Measurements from ENCODE around the gene POLE. TPM values are rescaled to one million over a fixed set of nuclear protein-coding genes. Genes with fewer than 3 reads are reported as not detected.

Gene POLE
- total and polyA plus RNA-seq, 4 donors, result 7.6 to 39.2 (median 19.7) TPM

DNA sequence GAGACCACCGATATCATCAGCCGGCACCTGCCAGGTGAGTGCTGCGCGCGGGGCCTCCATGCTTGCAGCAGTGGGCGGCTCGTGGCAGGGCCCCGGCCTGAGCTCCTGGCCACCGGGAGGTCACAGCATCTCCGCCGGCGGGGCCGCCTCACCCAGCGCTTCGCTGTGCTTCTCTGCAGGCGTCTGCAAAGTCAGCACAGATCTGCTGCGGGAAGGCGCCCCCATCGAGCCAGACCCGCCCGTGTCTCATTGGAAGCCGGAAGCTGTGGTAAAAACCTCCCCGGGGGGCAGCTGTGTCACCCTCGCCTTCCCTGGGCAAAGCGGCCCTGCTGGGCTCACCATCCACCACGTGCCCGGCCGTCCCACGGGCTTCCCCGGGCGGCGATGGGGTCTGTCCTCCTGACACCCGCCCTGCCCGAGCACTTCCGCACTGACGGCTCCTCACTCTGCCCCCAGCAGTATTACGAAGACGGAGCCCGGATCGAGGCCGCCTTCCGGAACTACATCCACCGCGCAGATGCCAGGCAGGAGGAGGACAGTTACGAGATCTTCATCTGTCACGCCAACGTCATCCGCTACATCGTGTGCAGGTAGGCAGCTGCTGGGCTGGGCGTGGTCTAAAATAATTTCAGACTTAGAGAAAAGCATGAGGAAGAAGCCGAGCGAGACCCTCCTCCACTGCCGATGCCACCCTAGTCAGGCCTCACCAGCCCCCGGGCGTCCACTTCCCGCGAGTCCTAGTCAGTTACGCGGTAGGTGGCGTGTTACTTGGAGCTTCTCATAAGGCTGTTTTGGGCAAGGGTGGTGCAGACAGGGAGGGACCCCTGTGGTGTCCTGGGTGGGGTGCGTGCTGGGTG is 30.6 kb upstream of the POLE start:
- Histone ChIP-seq H3K27ac (ENCODE audit: low read depth in 1 of 2, low read length in 2 of 2) (no peak overlapping the region), H3K4me3 (ENCODE audit: low read depth in 1 of 3, low read length in 3 of 3) (no peak overlapping the region), H3K9ac (ENCODE audit: low read depth in 1 of 2, low read length in 2 of 2) (no peak overlapping the region), H3K9me3 (ENCODE audit: control insufficient read depth in 4 of 4, low read length in 3 of 4) (no peaks in the 10 kb centered on the region), H3K27me3 (ENCODE audit: control insufficient read depth in 4 of 4, insufficient read depth in 4 of 4, low read length in 3 of 4) (no peaks in the 10 kb centered on the region), H3K36me3 (ENCODE audit: control insufficient read depth in 4 of 4, insufficient read depth in 3 of 4, low read depth in 1 of 4, low read length in 3 of 4) (peaks cover 20 to 51% (median 24%) of the 10 kb centered on the region in 4 donors), H3K4me1 (ENCODE audit: control insufficient read depth in 4 of 4, insufficient read depth in 4 of 4, low read length in 3 of 4) (peaks cover 0 to 3% (median 1%) of the 10 kb centered on the region in 4 donors)
- DNase-seq (ENCODE audit: low spot score), result no peak
- 96% methylated on average over 61 of the region's 61 CpGs for WGBS
- TF ChIP-seq RXRA (IDR thresholded peaks at IDR 0.05), result no peak
- TF ChIP-seq, protein P1, sequence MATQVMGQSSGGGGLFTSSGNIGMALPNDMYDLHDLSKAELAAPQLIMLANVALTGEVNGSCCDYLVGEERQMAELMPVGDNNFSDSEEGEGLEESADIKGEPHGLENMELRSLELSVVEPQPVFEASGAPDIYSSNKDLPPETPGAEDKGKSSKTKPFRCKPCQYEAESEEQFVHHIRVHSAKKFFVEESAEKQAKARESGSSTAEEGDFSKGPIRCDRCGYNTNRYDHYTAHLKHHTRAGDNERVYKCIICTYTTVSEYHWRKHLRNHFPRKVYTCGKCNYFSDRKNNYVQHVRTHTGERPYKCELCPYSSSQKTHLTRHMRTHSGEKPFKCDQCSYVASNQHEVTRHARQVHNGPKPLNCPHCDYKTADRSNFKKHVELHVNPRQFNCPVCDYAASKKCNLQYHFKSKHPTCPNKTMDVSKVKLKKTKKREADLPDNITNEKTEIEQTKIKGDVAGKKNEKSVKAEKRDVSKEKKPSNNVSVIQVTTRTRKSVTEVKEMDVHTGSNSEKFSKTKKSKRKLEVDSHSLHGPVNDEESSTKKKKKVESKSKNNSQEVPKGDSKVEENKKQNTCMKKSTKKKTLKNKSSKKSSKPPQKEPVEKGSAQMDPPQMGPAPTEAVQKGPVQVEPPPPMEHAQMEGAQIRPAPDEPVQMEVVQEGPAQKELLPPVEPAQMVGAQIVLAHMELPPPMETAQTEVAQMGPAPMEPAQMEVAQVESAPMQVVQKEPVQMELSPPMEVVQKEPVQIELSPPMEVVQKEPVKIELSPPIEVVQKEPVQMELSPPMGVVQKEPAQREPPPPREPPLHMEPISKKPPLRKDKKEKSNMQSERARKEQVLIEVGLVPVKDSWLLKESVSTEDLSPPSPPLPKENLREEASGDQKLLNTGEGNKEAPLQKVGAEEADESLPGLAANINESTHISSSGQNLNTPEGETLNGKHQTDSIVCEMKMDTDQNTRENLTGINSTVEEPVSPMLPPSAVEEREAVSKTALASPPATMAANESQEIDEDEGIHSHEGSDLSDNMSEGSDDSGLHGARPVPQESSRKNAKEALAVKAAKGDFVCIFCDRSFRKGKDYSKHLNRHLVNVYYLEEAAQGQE (IDR thresholded peaks at IDR 0.05), result no peak
- TF ChIP-seq HNF4A (conservative IDR thresholded peaks at IDR 0.05), result no peak
- no peak for TF ChIP-seq JUND (IDR thresholded peaks at IDR 0.05)
- TF ChIP-seq, protein P2, sequence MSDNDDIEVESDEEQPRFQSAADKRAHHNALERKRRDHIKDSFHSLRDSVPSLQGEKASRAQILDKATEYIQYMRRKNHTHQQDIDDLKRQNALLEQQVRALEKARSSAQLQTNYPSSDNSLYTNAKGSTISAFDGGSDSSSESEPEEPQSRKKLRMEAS (IDR thresholded peaks at IDR 0.05), result no peak
- TF ChIP-seq FOXA1 (IDR thresholded peaks at IDR 0.05), result no peak
- TF ChIP-seq EGR1 (IDR thresholded peaks at IDR 0.05; ENCODE audit: low read depth in 2 of 2), result no peak
- TF ChIP-seq HNF4G (IDR thresholded peaks at IDR 0.05), result no peak
- no peak for TF ChIP-seq SP1 (IDR thresholded peaks at IDR 0.05)
- no peak for TF ChIP-seq FOXA2 (IDR thresholded peaks at IDR 0.05)
- TF ChIP-seq GABPA (IDR thresholded peaks at IDR 0.05 in 1 of 2, conservative IDR thresholded peaks at IDR 0.05 in 1 of 2), result no peak
- TF ChIP-seq, protein P3, sequence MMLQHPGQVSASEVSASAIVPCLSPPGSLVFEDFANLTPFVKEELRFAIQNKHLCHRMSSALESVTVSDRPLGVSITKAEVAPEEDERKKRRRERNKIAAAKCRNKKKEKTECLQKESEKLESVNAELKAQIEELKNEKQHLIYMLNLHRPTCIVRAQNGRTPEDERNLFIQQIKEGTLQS (IDR thresholded peaks at IDR 0.05), result no peak
- TF ChIP-seq, protein P4, sequence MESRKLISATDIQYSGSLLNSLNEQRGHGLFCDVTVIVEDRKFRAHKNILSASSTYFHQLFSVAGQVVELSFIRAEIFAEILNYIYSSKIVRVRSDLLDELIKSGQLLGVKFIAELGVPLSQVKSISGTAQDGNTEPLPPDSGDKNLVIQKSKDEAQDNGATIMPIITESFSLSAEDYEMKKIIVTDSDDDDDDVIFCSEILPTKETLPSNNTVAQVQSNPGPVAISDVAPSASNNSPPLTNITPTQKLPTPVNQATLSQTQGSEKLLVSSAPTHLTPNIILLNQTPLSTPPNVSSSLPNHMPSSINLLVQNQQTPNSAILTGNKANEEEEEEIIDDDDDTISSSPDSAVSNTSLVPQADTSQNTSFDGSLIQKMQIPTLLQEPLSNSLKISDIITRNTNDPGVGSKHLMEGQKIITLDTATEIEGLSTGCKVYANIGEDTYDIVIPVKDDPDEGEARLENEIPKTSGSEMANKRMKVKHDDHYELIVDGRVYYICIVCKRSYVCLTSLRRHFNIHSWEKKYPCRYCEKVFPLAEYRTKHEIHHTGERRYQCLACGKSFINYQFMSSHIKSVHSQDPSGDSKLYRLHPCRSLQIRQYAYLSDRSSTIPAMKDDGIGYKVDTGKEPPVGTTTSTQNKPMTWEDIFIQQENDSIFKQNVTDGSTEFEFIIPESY (IDR thresholded peaks at IDR 0.05), result no peak

DNA sequence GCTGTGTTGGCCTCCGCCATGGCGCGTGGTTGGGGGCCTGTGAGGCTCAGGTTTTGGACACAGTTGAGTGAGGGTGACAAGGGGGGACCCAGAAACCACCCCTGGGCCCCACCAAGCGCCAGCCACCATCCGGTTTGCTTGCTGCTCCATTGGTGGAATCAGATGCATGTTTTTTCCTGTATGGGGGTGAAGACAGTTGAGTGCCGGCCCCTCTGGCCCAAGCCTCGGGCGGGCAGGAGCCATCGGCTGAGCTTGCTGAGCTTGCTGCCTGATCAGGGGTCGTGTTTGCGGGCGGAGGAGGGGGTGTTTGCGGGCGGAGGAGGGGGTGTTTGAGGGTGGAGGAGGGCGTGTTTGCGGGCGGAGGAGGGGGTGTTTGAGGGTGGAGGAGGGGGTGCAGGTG is 29.9 kb upstream of the POLE start:
- no peak for DNase-seq (ENCODE audit: low spot score)
- 89% methylated on average over 17 of the region's 17 CpGs for WGBS
- TF ChIP-seq, protein P1 (IDR thresholded peaks at IDR 0.05), result no peak
- TF ChIP-seq RAD21 (IDR thresholded peaks at IDR 0.05), result no peak
- TF ChIP-seq, protein P3 (IDR thresholded peaks at IDR 0.05), result no peak
- TF ChIP-seq, protein P4 (IDR thresholded peaks at IDR 0.05), result no peak
- no peak for TF ChIP-seq RXRA (IDR thresholded peaks at IDR 0.05)
- TF ChIP-seq JUND (IDR thresholded peaks at IDR 0.05), result no peak
- TF ChIP-seq FOXA1 (IDR thresholded peaks at IDR 0.05), result no peak
- TF ChIP-seq GABPA (IDR thresholded peaks at IDR 0.05 in 1 of 2, conservative IDR thresholded peaks at IDR 0.05 in 1 of 2), result no peak
- no peak for TF ChIP-seq HNF4A (conservative IDR thresholded peaks at IDR 0.05)
- TF ChIP-seq, protein P2 (IDR thresholded peaks at IDR 0.05), result no peak
- TF ChIP-seq NR2F2 (IDR thresholded peaks at IDR 0.05), result no peak
- no peak for TF ChIP-seq YY1 (IDR thresholded peaks at IDR 0.05)
- no peak for TF ChIP-seq EGR1 (IDR thresholded peaks at IDR 0.05; ENCODE audit: low read depth in 2 of 2)

More for the DNA sequence above, 29.9 kb upstream of the POLE start:
- H3K27me3 ChIP-seq (ENCODE audit: control insufficient read depth in 4 of 4, insufficient read depth in 4 of 4, low read length in 3 of 4), result no peaks in the 10 kb centered on the region
- no peak overlapping the region for H3K4me3 ChIP-seq (ENCODE audit: low read depth in 1 of 3, low read length in 3 of 3)
- H3K36me3 ChIP-seq (ENCODE audit: control insufficient read depth in 4 of 4, insufficient read depth in 3 of 4, low read depth in 1 of 4, low read length in 3 of 4), result peaks cover 20 to 48% (median 24%) of the 10 kb centered on the region in 4 donors
- no peak overlapping the region for H3K9ac ChIP-seq (ENCODE audit: low read depth in 1 of 2, low read length in 2 of 2)
- no peaks in the 10 kb centered on the region for H3K9me3 ChIP-seq (ENCODE audit: control insufficient read depth in 4 of 4, low read length in 3 of 4)
- H3K4me1 ChIP-seq (ENCODE audit: control insufficient read depth in 4 of 4, insufficient read depth in 4 of 4, low read length in 3 of 4), result peaks cover 0 to 3% (median 1%) of the 10 kb centered on the region in 4 donors
- H3K27ac ChIP-seq (ENCODE audit: low read depth in 1 of 2, low read length in 2 of 2), result no peak overlapping the region
